RWPE1 (cell line): Measurements from ENCODE around the gene AUTS2.
A peak's percentile ranks its signal among the peaks of the same experiment; 100 is the strongest.

Source experiments
- CTCF ChIA-PET: fragments of 350-600 bp; sonication (Branson Sonifier 250); formaldehyde crosslinking; extraction: SDS; loops from one replicate; lab custom pipeline; 2021; lab: Yijun Ruan, JAX
- POLR2A ChIA-PET: fragments of 400-600 bp; formaldehyde crosslinking; extraction: SDS; loops from one replicate; lab custom pipeline; 2020; ENCODE audit warnings: antibody characterized with exemption; ENCODE audit not compliant: low non-redundant PET; lab: Yijun Ruan, JAX
- DNase-seq: peaks from one replicate; pipeline ENCODE4 v3.0.0; 2012; ENCODE audit warnings: low spot score
- H3K27ac ChIP-seq: fragments of 450-650 bp; 2 replicates; pipeline ENCODE4 v1.5.1; 2017
- CTCF ChIP-seq: fragments of 450-650 bp; conservative IDR thresholded peaks from 2 replicates; pipeline ENCODE4 v1.5.1; 2017; ENCODE audit warnings: low read depth, mild to moderate bottlenecking

AUTS2 gene

GRCh38 chr7:70568674-70569334 is 970.5 kb downstream of the AUTS2 start:
- DNase-seq, result no peak
- ChIA-PET CTCF (interaction anchor here (0.6 to 1.0 kb wide), 3 partner anchors 110 to 161 kb away, joined by 3 to 6 read pairs (median 4); no protein-coding TSS in a partner anchor), POLR2A (no interaction called here)
- no peak for TF ChIP-seq CTCF
- no peak overlapping the region for H3K27ac ChIP-seq

- no peak for TF ChIP-seq CTCF
- ChIA-PET POLR2A (no interaction called here), CTCF (interaction anchor here (0.6 kb wide), 2 partner anchors 111 to 162 kb away, joined by 4 to 6 read pairs; no protein-coding TSS in a partner anchor)
- H3K27ac ChIP-seq, result no peak overlapping the region
- no peak for DNase-seq
These were observed 971.1 kb downstream of the AUTS2 start for GRCh38 chr7:70569335-70569819.

- no peak for TF ChIP-seq CTCF
- CTCF ChIA-PET, result no interaction called here
- POLR2A ChIA-PET, result no interaction called here
- no peak overlapping the region for H3K27ac ChIP-seq
- no peak for DNase-seq
These were observed 971.8 kb downstream of the AUTS2 start for GRCh38 chr7:70570029-70570428.

- POLR2A ChIA-PET, result no interaction called here
- no peak for TF ChIP-seq CTCF
- no peak overlapping the region for H3K27ac ChIP-seq
- DNase-seq, result no peak
- CTCF ChIA-PET, result no interaction called here
These were observed 972.7 kb downstream of the AUTS2 start for GRCh38 chr7:70570961-70571360.

GRCh38 chr7:70571403-70571934 is 973.2 kb downstream of the AUTS2 start:
- TF ChIP-seq CTCF, result no peak
- peak; percentile 26 for DNase-seq
- no peak overlapping the region for H3K27ac ChIP-seq
- POLR2A ChIA-PET, result no interaction called here
- CTCF ChIA-PET, result no interaction called here

GRCh38 chr7:70571961-70572360 is 973.7 kb downstream of the AUTS2 start:
- CTCF ChIA-PET, result no interaction called here
- H3K27ac ChIP-seq, result no peak overlapping the region
- POLR2A ChIA-PET, result no interaction called here
- no peak for TF ChIP-seq CTCF
- DNase-seq, result no peak
